Measurements from ENCODE around the gene UQCRH. TPM values are rescaled to one million over a fixed set of nuclear protein-coding genes. Genes with fewer than 3 reads are reported as not detected.
A peak's percentile ranks its signal among the peaks of the same experiment; 100 is the strongest.

The UQCRH gene
- total and polyA plus RNA-seq, 2 of the 13 experiments (the other 11 are each of a cell fraction or from before 2014, with no cell fraction given): 548 to 556 TPM

- Histone ChIP-seq H3K9ac (ENCODE audit: insufficient read depth, low read depth, low read length) (0 out of 2 replicates have a peak overlapping the region, but pooled peaks have one; percentile 7), H3K27me3 (ENCODE audit: control insufficient read depth in 1 of 2, insufficient read depth in 2 of 2, low read length in 2 of 2) (no peaks in the 10 kb centered on the region; a peak in 1 of 5 replicates), H3K4me1 (ENCODE audit: insufficient read depth, low read length) (peaks cover 62% of the 10 kb centered on the region), H4K20me1 (ENCODE audit: insufficient read depth, low read length) (no peaks in the 10 kb centered on the region), H3K36me3 (replicated peaks in 1 of 2; ENCODE audit: control insufficient read depth in 1 of 2, insufficient read depth in 2 of 2, low read length in 2 of 2) (peaks cover 6 to 25% of the 10 kb centered on the region in 2 experiments; a peak in 4 of 5 replicates), H2AFZ (ENCODE audit: low read length) (no peak overlapping the region), H3K79me2 (ENCODE audit: insufficient read depth, low read length) (peaks cover 17% of the 10 kb centered on the region), H3K4me2 (ENCODE audit: low read depth, low read length) (no peak overlapping the region), H3K27ac (ENCODE audit: extremely low read length, insufficient read depth, low read length) (no peak overlapping the region), H3K9me3 (ENCODE audit: low read length) (no peaks in the 10 kb centered on the region), H3K4me3 (replicated peaks in 1 of 3; ENCODE audit: insufficient read depth in 1 of 3, low read depth in 2 of 3, low read length in 3 of 3) (no peak overlapping the region)
- intact Hi-C loops (cut with micrococcal nuclease; ENCODE audit: unreplicated experiment) (no loop called here), in situ Hi-C loops (cut with HindIII; ENCODE audit: extremely low pct_ligation_motif_present, low pct_unique_long_range_greater_than_20kb) (no loop called here)
- CTCF ChIA-PET (ENCODE audit: low intra/inter-chr PET ratio, low total read pairs): no interaction called here
- WGBS (ENCODE audit: low lambda C conversion rate): 93% methylated on average over 8 of the region's 8 CpGs
- no TSS peak for BruUV-seq (replicated peaks)
- FAIRE-seq (no peak), DNase-seq (ENCODE audit: low spot score) (no peak), ATAC-seq (no peak)
- POLR2A ChIA-PET: interaction anchor here (1.0 to 1.5 kb wide), 2 partner anchors 39 to 96 kb away, joined by 3 to 7 read pairs; partner anchors contain the start of genes LRRC41, RAD54L and UQCRH
- TF ChIP-seq ZNF143 (CRISPR knock-in tag; IDR thresholded peaks at IDR 0.05): no peak
These were observed 39.3 kb downstream of the UQCRH start for GRCh38 chr1:46342677-46343350.

- Histone ChIP-seq H2AFZ (ENCODE audit: low read length) (no peak overlapping the region), H3K36me3 (replicated peaks in 1 of 2; ENCODE audit: control insufficient read depth in 1 of 2, insufficient read depth in 2 of 2, low read length in 2 of 2) (peaks cover 6 to 25% of the 10 kb centered on the region in 2 experiments; a peak in 4 of 5 replicates), H3K79me2 (ENCODE audit: insufficient read depth, low read length) (peaks cover 17% of the 10 kb centered on the region), H3K4me2 (ENCODE audit: low read depth, low read length) (no peak overlapping the region), H3K4me1 (ENCODE audit: insufficient read depth, low read length) (peaks cover 63% of the 10 kb centered on the region), H3K9ac (ENCODE audit: insufficient read depth, low read depth, low read length) (no peak overlapping the region), H4K20me1 (ENCODE audit: insufficient read depth, low read length) (no peaks in the 10 kb centered on the region), H3K27me3 (ENCODE audit: control insufficient read depth in 1 of 2, insufficient read depth in 2 of 2, low read length in 2 of 2) (no peaks in the 10 kb centered on the region; a peak in 1 of 5 replicates), H3K4me3 (replicated peaks in 1 of 3; ENCODE audit: insufficient read depth in 1 of 3, low read depth in 2 of 3, low read length in 3 of 3) (no peak overlapping the region), H3K9me3 (ENCODE audit: low read length) (no peaks in the 10 kb centered on the region), H3K27ac (ENCODE audit: extremely low read length, insufficient read depth, low read length) (no peak overlapping the region)
- no TSS peak for BruUV-seq (replicated peaks)
- in situ Hi-C loops (cut with HindIII; ENCODE audit: extremely low pct_ligation_motif_present, low pct_unique_long_range_greater_than_20kb) (no loop called here), intact Hi-C loops (cut with micrococcal nuclease; ENCODE audit: unreplicated experiment) (no loop called here)
- DNase-seq (ENCODE audit: low spot score): no peak
- ChIA-PET POLR2A (no interaction called here), CTCF (ENCODE audit: low intra/inter-chr PET ratio, low total read pairs) (no interaction called here)
- no peak for FAIRE-seq
- TF ChIP-seq GRHL1 (CRISPR knock-in tag; conservative IDR thresholded peaks at IDR 0.05) (no peak), FIP1L1 (IDR thresholded peaks at IDR 0.05; ENCODE audit: borderline replicate concordance, insufficient read depth, low read depth, low read length) (no peak), NFIC (IDR thresholded peaks at IDR 0.05; ENCODE audit: low read length) (no peak), ARHGAP35 (CRISPR knock-in tag; IDR thresholded peaks at IDR 0.05; ENCODE audit: borderline replicate concordance) (no peak)
- WGBS (ENCODE audit: low lambda C conversion rate): 91% methylated on average over 4 of the region's 4 CpGs
- no peak for ATAC-seq
These were observed 39.8 kb downstream of the UQCRH start for GRCh38 chr1:46343351-46343695.

Measured in HepG2 (cell line).